HEK293 (cell line): Measurements from ENCODE around the gene BRF1.

Experiments
- CTCF ChIA-PET: fragments of 350-600 bp; formaldehyde crosslinking; extraction: SDS; loops from one replicate; lab custom pipeline; 2021; ENCODE audit warnings: antibody characterized with exemption; lab: Yijun Ruan, JAX
- POLR2A ChIA-PET: fragments of 300-600 bp; formaldehyde crosslinking; extraction: SDS; loops from one replicate; lab custom pipeline; 2020; ENCODE audit warnings: antibody characterized with exemption, inconsistent platforms; lab: Yijun Ruan, JAX
- H3K27ac ChIP-seq: fragments of 200-500 bp; sonication (Bioruptor generic); 2 replicates; pipeline ENCODE4 v1.5.1; 2014; ENCODE audit warnings: low read depth, low read length, control low read depth, inconsistent platforms; ENCODE audit errors: extremely low read depth
- H3K36me3 ChIP-seq, 2 experiments: fragments of 200-500 bp in 1 of 2; sonication (Bioruptor generic) in 1 of 2; 1 replicate in 1 of 2; 2 replicates in 1 of 2; pipeline ENCODE4 v1.5.1; 2014 to 2017; ENCODE audit warnings: inconsistent platforms in 2 of 2, low read length in 2 of 2; ENCODE audit not compliant: control insufficient read depth in 2 of 2, insufficient read depth in 1 of 2
- H3K4me1 ChIP-seq: fragments of 200-500 bp; sonication (Bioruptor generic); 2 replicates; pipeline ENCODE4 v1.5.1; 2014; ENCODE audit warnings: mild to moderate bottlenecking, low read length, inconsistent platforms; ENCODE audit not compliant: control insufficient read depth, insufficient read depth
- H3K4me3 ChIP-seq: 2 replicates; pipeline ENCODE4 v1.5.1; 2011; ENCODE audit warnings: low read depth, mild to moderate bottlenecking, control low read depth, low read length, moderate library complexity
- H3K9me3 ChIP-seq: fragments of 200-500 bp; sonication (Bioruptor generic); 2 replicates; pipeline ENCODE4 v1.5.1; 2014; ENCODE audit warnings: low read depth, low read length, inconsistent platforms; ENCODE audit not compliant: control insufficient read depth, insufficient read depth
- CTCF ChIP-seq: fragments of 450-650 bp; formaldehyde crosslinking; IDR thresholded peaks from 2 replicates; pipeline ENCODE4 v1.5.1; 2016; ENCODE audit warnings: missing biosample characterization, missing genetic modification characterization
- ELK4 ChIP-seq: IDR thresholded peaks from 2 replicates; pipeline ENCODE4 v1.6.1; 2011; ENCODE audit warnings: mild to moderate bottlenecking, low read depth, low read length, borderline replicate concordance
- GLI4 ChIP-seq: fragments of 450-650 bp; formaldehyde crosslinking; IDR thresholded peaks from 2 replicates; pipeline ENCODE4 v1.5.1; 2016; ENCODE audit warnings: missing biosample characterization, missing genetic modification characterization
- HIC1 ChIP-seq: fragments of 450-650 bp; formaldehyde crosslinking; IDR thresholded peaks from 2 replicates; pipeline ENCODE4 v1.5.1; 2016; ENCODE audit warnings: missing biosample characterization, missing genetic modification characterization
- KLF16 ChIP-seq: fragments of 450-650 bp; formaldehyde crosslinking; IDR thresholded peaks from 2 replicates; pipeline ENCODE4 v1.5.1; 2017; ENCODE audit warnings: missing biosample characterization, missing genetic modification characterization
- KLF8 ChIP-seq: fragments of 450-650 bp; formaldehyde crosslinking; IDR thresholded peaks from 2 replicates; pipeline ENCODE4 v1.5.1; 2016; ENCODE audit warnings: missing biosample characterization, missing genetic modification characterization
- PRDM10 ChIP-seq: fragments of 450-650 bp; formaldehyde crosslinking; IDR thresholded peaks from 2 replicates; pipeline ENCODE4 v1.5.1; 2016; ENCODE audit warnings: missing biosample characterization, missing genetic modification characterization
- SETDB1 ChIP-seq: IDR thresholded peaks from one replicate; pipeline ENCODE4 v1.6.1; 2017; ENCODE audit warnings: mild to moderate bottlenecking, low read length, moderate library complexity, mixed read lengths; ENCODE audit not compliant: insufficient read length
- ZBTB6 ChIP-seq: fragments of 450-650 bp; formaldehyde crosslinking; IDR thresholded peaks from 2 replicates; pipeline ENCODE4 v1.5.1; 2017; ENCODE audit warnings: missing biosample characterization, missing genetic modification characterization
- ZBTB8A ChIP-seq: fragments of 450-650 bp; formaldehyde crosslinking; IDR thresholded peaks from 2 replicates; pipeline ENCODE4 v1.5.1; 2016; ENCODE audit warnings: missing biosample characterization, missing genetic modification characterization
- ZFP41 ChIP-seq: fragments of 450-650 bp; formaldehyde crosslinking; IDR thresholded peaks from 2 replicates; pipeline ENCODE4 v1.5.1; 2016; ENCODE audit warnings: missing biosample characterization, missing genetic modification characterization, borderline replicate concordance
- ZNF202 ChIP-seq: fragments of 450-650 bp; formaldehyde crosslinking; IDR thresholded peaks from 2 replicates; pipeline ENCODE4 v1.5.1; 2016; ENCODE audit warnings: missing biosample characterization, missing genetic modification characterization, borderline replicate concordance
- ZNF266 ChIP-seq: fragments of 450-650 bp; formaldehyde crosslinking; IDR thresholded peaks from 2 replicates; pipeline ENCODE4 v1.5.1; 2016; ENCODE audit warnings: missing biosample characterization, missing genetic modification characterization, low read depth
- ZNF341 ChIP-seq: fragments of 450-650 bp; formaldehyde crosslinking; IDR thresholded peaks from 2 replicates; pipeline ENCODE4; 2016; ENCODE audit warnings: low read depth, missing biosample characterization, missing genetic modification characterization
- ZNF518A ChIP-seq: fragments of 450-650 bp; formaldehyde crosslinking; conservative IDR thresholded peaks from 2 replicates; pipeline ENCODE4 v1.5.1; 2016; ENCODE audit warnings: low read depth, missing biosample characterization, missing genetic modification characterization
- ZNF544 ChIP-seq: fragments of 450-650 bp; formaldehyde crosslinking; IDR thresholded peaks from 2 replicates; pipeline ENCODE4 v1.5.0; 2017; ENCODE audit warnings: missing biosample characterization, missing genetic modification characterization
- ZNF600 ChIP-seq: fragments of 450-650 bp; formaldehyde crosslinking; IDR thresholded peaks from 2 replicates; pipeline ENCODE4 v1.5.1; 2016; ENCODE audit warnings: missing biosample characterization, missing genetic modification characterization

Gene BRF1

GRCh38 chr14:105207460-105207901 lies 93.3 kb downstream of the BRF1 start:
- ChIA-PET POLR2A (interaction anchor here (0.9 kb wide), 1 partner anchor 93 kb away, joined by 3 read pairs; the partner anchor contains the start of gene BRF1), CTCF (interaction anchor here (0.7 to 2.4 kb wide), 3 partner anchors 35 to 144 kb away, joined by 3 to 9 read pairs (median 5); no protein-coding TSS in a partner anchor)
- H3K36me3 ChIP-seq = peaks cover 0 to 16% of the 10 kb centered on the region in 2 experiments; a peak in 1 of 3 replicates
- H3K4me3 ChIP-seq = no peak overlapping the region
- no peak for TF ChIP-seq GLI4 (tag by site-specific recombination)
- no peak for TF ChIP-seq ZNF544
- TF ChIP-seq ZNF600 = peak; percentile 70
- peak; percentile 6; the same call in 1 of the 2 replicates for TF ChIP-seq CTCF (tag by site-specific recombination)
- TF ChIP-seq ELK4 = no peak
- TF ChIP-seq ZFP41 = no peak
- TF ChIP-seq ZNF202 (tag by site-specific recombination) = no peak
- TF ChIP-seq ZNF341 (tag by site-specific recombination) = peak; percentile 47; the same call in 1 of the 2 replicates
- TF ChIP-seq PRDM10 (tag by site-specific recombination) = peak; percentile 91
- TF ChIP-seq SETDB1 = no peak
- no peak for TF ChIP-seq ZNF518A (tag by site-specific recombination)
- H3K27ac ChIP-seq = no peak overlapping the region
- no peaks in the 10 kb centered on the region for H3K9me3 ChIP-seq
- no peaks in the 10 kb centered on the region for H3K4me1 ChIP-seq

- H3K4me1 ChIP-seq = no peaks in the 10 kb centered on the region
- CTCF ChIA-PET = interaction anchor here (0.6 to 1.4 kb wide), 2 partner anchors 136 to 141 kb away, joined by 3 to 4 read pairs; no protein-coding TSS in a partner anchor
- TF ChIP-seq KLF8 (tag by site-specific recombination) = 0 out of 2 replicates have a peak, but pooled peaks have one; percentile 25
- TF ChIP-seq HIC1 (tag by site-specific recombination) = 0 out of 2 replicates have a peak, but pooled peaks have one; percentile 37
- TF ChIP-seq ZBTB8A = 0 out of 2 replicates have a peak, but pooled peaks have one; percentile 15
- 0 out of 2 replicates have a peak, but pooled peaks have one; percentile 6 for TF ChIP-seq ZBTB6
- TF ChIP-seq KLF16 = no peak
- TF ChIP-seq ZNF266 (tag by site-specific recombination) = no peak
Measured at GRCh38 chr14:105206873-105207272, 93.9 kb downstream of the BRF1 start.

More at GRCh38 chr14:105206873-105207272, 93.9 kb downstream of the BRF1 start:
- Histone ChIP-seq H3K36me3 (peaks cover 0 to 10% of the 10 kb centered on the region in 2 experiments; a peak in 1 of 3 replicates), H3K27ac (no peak overlapping the region), H3K4me3 (no peak overlapping the region), H3K9me3 (no peaks in the 10 kb centered on the region)
- POLR2A ChIA-PET = interaction anchor here (0.9 kb wide), 1 partner anchor 94 kb away, joined by 3 read pairs; the partner anchor contains the start of gene BRF1
